Right lobe of liver (tissue), 4 donors: ENCODE measurements around the gene NEK2.

Source experiments
- CTCF ChIP-seq, 4 donors: fragments of 200-600 bp in 3 of 4; fragments of 450-650 bp in 1 of 4; IDR thresholded peaks; one replicate each; pipeline versions ENCODE4 v1.5.1 to v1.8.0; 2016 to 2022; ENCODE audit warnings: antibody characterized with exemption in 4 of 4, mild to moderate bottlenecking in 2 of 4
- POLR2A ChIP-seq: fragments of 450-650 bp; IDR thresholded peaks from one replicate; pipeline ENCODE4 v1.6.1; 2017; ENCODE audit warnings: antibody characterized with exemption, mild to moderate bottlenecking
- donor health status: DM: no; HTN: no; CAD: no.
- donor health status: DM: no; HTN: no; CAD: no.
- donor health status: DM: no; HTN: yes; CAD: no.

GRCh38 chr1:211699059-211699458 lies 23.6 kb upstream of the NEK2 start:
- TF ChIP-seq POLR2A (no peak), CTCF (IDR thresholded peaks at IDR 0.05) (no peak)
